ENCODE results near the gene ITIH5. TPM values are rescaled to one million over a fixed set of nuclear protein-coding genes. Genes with fewer than 3 reads are reported as not detected.

Gene ITIH5
- total RNA-seq, 1 donor from 2014 or later = 19.4 TPM

- Histone ChIP-seq H3K4me3 (no peak overlapping the region), H3K27me3 (no peaks in the 10 kb centered on the region), H3K9me3 (no peaks in the 10 kb centered on the region), H3K27ac (no peak overlapping the region), H3K36me3 (no peaks in the 10 kb centered on the region), H3K4me1 (no peaks in the 10 kb centered on the region)
- intact Hi-C loops (cut with DNase I) = no loop called here
- no peak for TF ChIP-seq CTCF (IDR thresholded peaks at IDR 0.05)
- no peak for DNase-seq (ENCODE audit: low spot score in 2 of 2)
Observed at GRCh38 chr10:7577176-7577575, 89.6 kb downstream of the ITIH5 start.

- no peaks in the 10 kb centered on the region for H3K27me3 ChIP-seq
- DNase-seq (ENCODE audit: low spot score in 2 of 2) = no peak
- no peaks in the 10 kb centered on the region for H3K4me1 ChIP-seq
- H3K4me3 ChIP-seq = no peak overlapping the region
- no peaks in the 10 kb centered on the region for H3K9me3 ChIP-seq
- intact Hi-C loops (cut with DNase I) = no loop called here
- H3K36me3 ChIP-seq = no peaks in the 10 kb centered on the region
- TF ChIP-seq CTCF (IDR thresholded peaks at IDR 0.05) = no peak
- no peak overlapping the region for H3K27ac ChIP-seq
Observed at GRCh38 chr10:7576340-7576739, 90.4 kb downstream of the ITIH5 start.

GRCh38 chr10:7572391-7572790 lies 94.4 kb downstream of the ITIH5 start:
- DNase-seq (ENCODE audit: low spot score in 2 of 2) = no peak
- no peak for TF ChIP-seq CTCF (IDR thresholded peaks at IDR 0.05)
- H3K36me3 ChIP-seq = no peaks in the 10 kb centered on the region
- no peak overlapping the region for H3K27ac ChIP-seq
- no peaks in the 10 kb centered on the region for H3K27me3 ChIP-seq
- intact Hi-C loops (cut with DNase I) = no loop called here
- no peaks in the 10 kb centered on the region for H3K9me3 ChIP-seq
- no peaks in the 10 kb centered on the region for H3K4me1 ChIP-seq
- H3K4me3 ChIP-seq = no peak overlapping the region

- no peak for DNase-seq (ENCODE audit: low spot score in 2 of 2)
- no peak for TF ChIP-seq CTCF (IDR thresholded peaks at IDR 0.05)
- Histone ChIP-seq H3K4me3 (no peak overlapping the region), H3K27ac (no peak overlapping the region), H3K36me3 (no peaks in the 10 kb centered on the region), H3K9me3 (no peaks in the 10 kb centered on the region), H3K4me1 (no peaks in the 10 kb centered on the region), H3K27me3 (no peaks in the 10 kb centered on the region)
- intact Hi-C loops (cut with DNase I) = no loop called here
Observed at GRCh38 chr10:7571981-7572380, 94.8 kb downstream of the ITIH5 start.

- TF ChIP-seq CTCF (IDR thresholded peaks at IDR 0.05) = no peak
- Histone ChIP-seq H3K27me3 (no peaks in the 10 kb centered on the region), H3K27ac (no peak overlapping the region), H3K4me1 (no peaks in the 10 kb centered on the region), H3K9me3 (no peaks in the 10 kb centered on the region), H3K36me3 (no peaks in the 10 kb centered on the region), H3K4me3 (no peak overlapping the region)
- DNase-seq (ENCODE audit: low spot score in 2 of 2) = no peak
- intact Hi-C loops (cut with DNase I) = no loop called here
Observed at GRCh38 chr10:7567911-7568620, 98.7 kb downstream of the ITIH5 start.

GRCh38 chr10:7566891-7567290 lies 99.9 kb downstream of the ITIH5 start:
- TF ChIP-seq CTCF (IDR thresholded peaks at IDR 0.05) = no peak
- intact Hi-C loops (cut with DNase I) = no loop called here
- no peak for DNase-seq (ENCODE audit: low spot score in 2 of 2)
- Histone ChIP-seq H3K4me3 (no peak overlapping the region), H3K36me3 (no peaks in the 10 kb centered on the region), H3K9me3 (no peaks in the 10 kb centered on the region), H3K27me3 (no peaks in the 10 kb centered on the region), H3K27ac (no peak overlapping the region), H3K4me1 (peaks cover 0 to 8% of the 10 kb centered on the region in 2 donors)
